HG03135 (cell line): ENCODE results near the gene HNRNPF.
"Not testable (repeated sequence)": the region's sequence is repeated elsewhere in the genome, so short reads cannot be mapped to it uniquely, and the experiment has no call there.

Experiments used
- ATAC-seq: cut with Tn5 transposase; IDR thresholded peaks from one replicate; pipeline ENCODE4 v1.9.1; 2021; ENCODE audit warnings: mild to moderate bottlenecking, moderate library complexity; ENCODE audit not compliant: unreplicated experiment

HNRNPF gene

GRCh38 chr10:43421944-43422343 lies 13.0 kb upstream of the HNRNPF start:
- not testable (repeated sequence) for ATAC-seq

DNA sequence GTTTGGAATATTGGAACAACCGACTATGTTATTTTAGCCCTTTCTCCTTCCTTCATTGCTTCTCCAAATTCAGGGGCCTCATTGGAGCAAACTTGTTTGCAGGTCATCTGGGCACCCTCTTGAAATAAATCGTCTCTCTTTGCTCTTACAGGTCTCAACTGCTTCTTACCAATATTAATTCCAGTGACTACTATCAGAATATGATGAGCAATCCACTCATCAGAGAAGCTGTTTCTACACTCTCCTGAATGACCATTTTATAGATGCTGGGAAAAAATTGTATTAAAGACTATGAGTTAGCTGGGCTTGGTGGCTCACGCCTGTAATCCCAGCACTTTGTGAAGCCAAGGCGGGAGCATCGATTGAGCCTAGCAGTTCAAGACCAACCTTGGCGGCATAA lies 12.5 kb upstream of the HNRNPF start:
- ATAC-seq, result no peak

DNA sequence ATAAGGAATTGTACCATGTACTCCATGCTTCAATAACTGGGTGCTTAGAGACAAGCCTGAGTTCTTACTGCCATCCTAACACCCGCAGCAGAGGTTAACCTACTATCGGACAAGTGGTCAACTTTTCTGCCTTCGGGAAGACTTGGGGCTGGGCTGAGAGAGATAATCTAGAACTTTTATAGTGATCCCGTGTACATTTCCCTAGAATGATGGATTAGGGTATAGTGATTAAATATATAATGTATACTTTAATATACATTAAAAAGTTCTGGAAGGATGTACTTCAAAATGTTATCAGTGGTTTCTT lies 12.2 kb upstream of the HNRNPF start:
- ATAC-seq, result no peak

DNA sequence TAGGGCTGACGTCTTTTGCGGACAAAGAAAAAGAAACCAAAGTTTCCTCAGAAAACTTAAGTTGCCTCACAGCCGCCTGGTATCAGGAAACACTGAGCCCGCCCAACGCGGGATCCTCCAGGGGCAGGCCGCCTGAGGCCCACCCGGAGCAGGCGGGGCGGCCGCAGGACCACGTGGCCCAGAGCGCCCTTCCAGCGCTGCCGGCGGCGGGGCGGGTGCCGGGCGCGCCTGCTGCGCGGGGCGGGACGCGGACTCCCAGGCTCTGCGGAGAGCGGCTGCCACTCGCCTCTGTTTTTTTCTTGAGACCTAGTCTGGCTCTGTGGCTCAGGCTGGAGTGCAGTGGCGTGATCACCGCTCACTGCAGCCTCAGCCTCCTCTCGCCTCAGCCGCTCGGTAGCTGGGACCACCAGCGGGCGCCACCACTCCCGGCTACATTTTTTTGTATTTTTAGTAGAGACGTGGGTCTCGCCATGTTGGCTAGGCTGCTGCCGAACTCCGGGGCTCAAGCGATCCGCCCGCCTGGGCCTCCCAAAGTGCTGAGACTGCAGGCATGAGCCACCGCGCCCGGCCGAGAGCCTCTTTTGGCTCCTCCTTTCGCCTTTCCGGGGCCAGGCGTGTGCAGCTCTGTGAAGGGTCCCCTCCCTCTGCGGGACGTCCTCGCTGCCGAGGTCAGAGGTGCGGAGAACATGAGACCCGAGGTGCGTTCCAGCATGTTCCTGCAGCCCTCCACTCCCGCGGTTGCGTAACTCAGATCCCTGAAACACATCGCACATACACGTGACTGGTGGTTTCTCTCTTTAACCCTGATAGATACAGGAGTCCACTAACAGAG lies 11.6 kb upstream of the HNRNPF start:
- ATAC-seq, result peak; percentile 85

- no peak for ATAC-seq
Measured at GRCh38 chr10:43419997-43420368, 11.0 kb upstream of the HNRNPF start.

- ATAC-seq, result no peak
Measured at GRCh38 chr10:43417950-43418768, 9.2 kb upstream of the HNRNPF start.

DNA sequence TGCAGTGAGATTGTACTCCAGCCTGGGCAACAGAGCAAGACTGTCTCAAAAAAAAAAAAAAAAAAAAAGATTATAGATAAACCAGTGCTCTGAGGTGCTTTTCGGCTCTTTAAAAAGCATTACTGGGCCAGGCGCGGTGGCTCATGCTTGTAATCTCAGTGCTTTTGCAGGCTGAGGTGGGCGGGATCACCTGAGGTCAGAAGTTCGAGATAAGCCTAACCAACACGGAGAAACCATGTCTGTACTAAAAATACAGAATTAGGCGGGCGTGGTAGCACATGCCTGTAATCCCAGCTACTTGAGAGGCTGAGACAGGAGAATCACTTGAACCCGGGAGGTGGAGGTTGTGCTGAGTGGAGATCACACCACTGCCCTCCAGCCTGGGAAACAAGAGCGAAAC lies 6.6 kb upstream of the HNRNPF start:
- ATAC-seq, result no peak

- no peak for ATAC-seq
Measured at GRCh38 chr10:43411536-43411935, 2.5 kb upstream of the HNRNPF start.

DNA sequence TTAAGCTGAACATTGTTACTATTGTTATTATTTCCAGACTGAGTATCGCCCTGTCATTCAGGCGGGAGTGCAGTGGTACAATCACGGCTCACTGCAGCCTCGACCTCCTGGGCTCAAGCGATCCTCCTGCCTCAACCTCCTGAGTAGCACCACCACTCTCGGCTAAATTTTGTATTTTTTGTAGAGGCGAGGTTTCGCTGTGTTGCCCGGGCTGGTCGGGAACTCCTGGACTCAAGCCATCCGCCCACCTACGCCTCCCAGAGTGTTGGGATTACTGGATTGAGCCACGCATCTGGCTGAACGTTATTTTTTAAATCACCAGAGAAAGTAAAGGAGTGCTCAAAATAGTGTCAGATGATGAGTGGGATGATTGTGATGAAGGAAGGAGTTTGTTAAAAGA lies 1.4 kb upstream of the HNRNPF start:
- no peak for ATAC-seq

- ATAC-seq, result no peak
Measured at GRCh38 chr10:43409385-43410109, 561 bp upstream of the HNRNPF start.

- no peak for ATAC-seq
Measured at GRCh38 chr10:43408331-43408709, 666 bp downstream of the HNRNPF start.

GRCh38 chr10:43407576-43408330 lies 1.2 kb downstream of the HNRNPF start:
- ATAC-seq, result peak; percentile 41

DNA sequence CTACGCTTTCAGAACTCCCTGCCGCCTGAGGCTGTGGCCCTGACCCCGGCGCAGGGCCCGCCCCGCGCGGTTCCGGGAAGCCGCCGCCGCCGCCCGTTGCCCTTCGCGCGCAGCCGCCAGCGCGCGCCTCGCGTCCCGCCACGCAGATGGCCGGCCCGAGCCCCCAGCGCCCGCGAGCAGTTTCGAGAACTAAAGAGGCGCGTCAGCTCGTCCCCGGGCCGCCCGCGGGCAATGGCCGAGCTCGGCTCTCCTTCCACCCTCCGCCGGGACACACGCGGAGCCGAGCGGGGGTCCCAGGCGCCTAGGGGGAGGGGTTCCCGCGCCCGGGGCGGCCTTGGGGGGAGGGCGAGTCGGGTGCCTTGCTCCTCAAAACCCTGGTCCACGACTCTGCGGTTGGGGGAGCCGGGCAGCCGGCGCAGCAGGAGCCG lies 1.8 kb downstream of the HNRNPF start:
- peak; percentile 24 for ATAC-seq

GRCh38 chr10:43404704-43405084 lies 4.3 kb downstream of the HNRNPF start:
- no peak for ATAC-seq

DNA sequence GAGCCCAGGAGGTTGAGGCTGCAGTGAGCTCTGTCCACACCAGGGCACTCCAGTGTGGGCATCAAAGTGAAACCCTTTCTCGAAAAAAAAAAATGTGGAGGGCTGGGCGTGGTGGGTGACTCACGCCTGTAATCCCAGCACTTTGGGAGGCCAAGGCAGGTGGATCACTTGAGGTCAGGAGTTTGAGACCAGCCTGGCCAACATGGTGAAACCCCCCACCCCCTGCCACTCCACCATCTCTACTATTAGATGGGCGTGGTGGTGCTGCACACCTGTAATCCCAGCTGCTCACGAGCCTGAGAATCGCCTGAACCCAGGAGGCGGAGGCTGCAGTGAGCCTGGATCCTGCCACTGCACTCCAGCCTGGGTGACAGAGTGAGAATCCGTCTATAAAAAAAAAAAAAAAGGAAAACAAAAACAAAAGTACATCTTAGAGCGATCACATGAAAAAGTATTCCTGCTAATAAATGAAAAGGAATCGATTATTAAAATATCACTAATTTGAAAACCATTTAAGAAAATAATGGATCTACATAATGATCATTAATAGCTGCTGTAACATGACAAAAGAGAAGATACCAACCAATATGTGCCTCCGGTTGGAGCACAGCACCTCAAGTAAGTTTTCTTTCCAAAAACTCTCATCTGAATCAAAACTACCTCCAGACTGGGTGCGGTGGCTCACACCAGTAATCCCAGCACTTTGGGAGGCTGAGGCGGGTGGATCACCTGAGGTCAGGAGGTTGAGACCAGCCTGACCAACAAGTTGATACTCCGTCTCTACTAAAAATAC lies 4.9 kb downstream of the HNRNPF start:
- ATAC-seq, result no peak

DNA sequence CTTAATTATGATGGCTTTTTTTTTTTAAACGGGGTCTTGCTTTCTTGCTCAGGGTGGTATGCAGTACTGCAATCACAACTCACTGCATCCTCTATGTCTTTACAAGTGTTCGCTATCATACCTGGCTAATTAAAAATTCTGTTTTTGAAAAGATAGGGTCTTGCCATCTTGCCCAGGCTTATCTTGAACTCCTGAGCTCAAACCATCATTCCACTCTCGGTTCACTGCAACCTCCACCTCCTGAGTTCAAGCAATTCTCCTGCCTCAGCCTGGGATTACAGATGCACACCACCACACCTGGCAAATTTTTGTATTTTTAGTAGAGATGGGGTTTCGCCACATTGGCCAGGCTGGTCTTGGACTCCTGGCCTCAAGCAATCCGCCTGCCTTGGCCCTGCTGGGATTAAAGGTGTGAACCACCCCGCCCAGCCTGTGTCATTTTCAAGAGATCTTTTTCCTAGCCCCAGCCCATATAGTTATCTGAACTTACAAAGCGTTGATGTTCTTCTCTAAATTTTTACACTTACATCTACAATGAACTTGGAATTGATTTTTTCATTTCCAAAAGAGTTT lies 6.0 kb downstream of the HNRNPF start:
- no peak for ATAC-seq

- ATAC-seq, result no peak
Measured at GRCh38 chr10:43402176-43402575, 6.8 kb downstream of the HNRNPF start.

DNA sequence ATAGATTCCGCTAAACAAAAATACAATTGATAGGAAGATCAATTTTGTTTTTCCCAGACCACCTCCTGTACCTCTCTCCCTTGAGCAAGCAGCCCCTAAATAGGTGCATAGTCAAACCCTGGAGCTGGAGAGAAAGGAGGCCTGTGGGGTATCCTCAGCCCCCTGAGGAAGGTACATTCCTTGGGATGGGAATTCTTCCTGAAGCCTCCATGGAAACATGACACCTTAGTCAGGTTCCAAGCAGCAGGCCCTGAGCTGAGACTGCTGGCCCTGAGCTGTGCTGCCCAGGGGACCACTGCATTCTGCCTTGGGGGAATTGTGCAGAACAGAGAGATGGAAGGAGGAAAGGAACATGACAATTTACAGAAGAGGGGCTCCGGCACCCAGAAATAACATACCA lies 7.4 kb downstream of the HNRNPF start:
- no peak for ATAC-seq

DNA sequence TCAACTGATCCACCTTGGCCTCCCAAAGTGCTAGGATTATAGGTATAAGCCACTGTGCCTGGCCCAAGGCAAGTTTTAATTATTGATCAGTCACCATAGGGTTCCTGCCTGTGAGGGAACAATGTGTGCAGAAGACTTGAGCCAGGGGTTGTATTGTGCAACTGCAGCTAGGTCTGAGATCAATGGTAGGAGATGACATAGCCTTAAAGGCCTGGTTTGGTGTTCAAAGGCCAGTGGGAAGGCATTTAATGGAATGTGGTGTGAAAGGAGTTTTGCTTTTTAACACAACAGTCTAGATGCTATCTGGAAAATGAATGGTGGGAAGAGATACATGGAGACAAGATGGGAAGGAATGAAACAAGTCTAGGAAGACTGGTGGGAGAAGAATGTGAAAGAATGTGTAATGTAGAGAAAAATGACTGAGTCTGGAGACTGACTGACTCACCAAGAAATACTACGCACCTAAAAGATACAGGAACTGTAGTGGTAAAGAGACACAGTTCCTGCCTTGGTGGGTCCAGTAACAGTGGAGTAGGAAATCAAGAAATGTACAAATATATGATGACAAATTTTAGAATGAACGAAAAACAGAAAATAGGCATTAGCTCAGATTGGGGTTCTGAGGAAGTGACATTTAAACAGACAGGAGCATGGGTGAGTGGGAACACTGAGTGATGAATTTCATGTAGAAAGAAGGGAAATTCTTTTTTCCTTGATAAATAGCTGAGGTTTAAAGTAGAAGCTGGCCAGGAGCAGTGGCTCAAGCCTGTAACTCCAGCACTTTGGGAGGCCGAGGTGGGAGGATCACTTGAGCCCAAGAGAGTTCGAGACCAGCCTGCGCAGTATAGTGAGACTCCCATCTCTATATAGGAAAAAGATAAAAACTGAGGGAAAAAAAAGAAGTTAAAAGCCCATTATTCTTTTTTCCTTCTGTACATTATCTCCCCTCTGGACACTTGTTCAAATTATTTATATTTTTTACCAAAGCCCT lies 9.4 kb downstream of the HNRNPF start:
- ATAC-seq, result no peak
